IMR-90 (cell line): ENCODE results near the gene DDX24. TPM values are rescaled to one million over a fixed set of nuclear protein-coding genes. Genes with fewer than 3 reads are reported as not detected.

Source experiments
- ATAC-seq: fragments of 200-7000 bp; cut with Tn5 transposase; 2 replicates; pipeline ENCODE4 v1.9.1; 2020; ENCODE audit warnings: low read depth, mild to moderate bottlenecking, moderate library complexity
- BruUV-seq: library from RNA; stranded (reverse); fragments of 400-500 nt; replicated peaks from 2 replicates; lab custom pipeline; 2021; lab: Mats Ljungman, UMichigan
- CTCF ChIA-PET: fragments of 300-600 bp; formaldehyde crosslinking; extraction: SDS; loops from one replicate; lab custom pipeline; 2021; ENCODE audit warnings: antibody characterized with exemption; lab: Yijun Ruan, JAX
- POLR2A ChIA-PET: fragments of 300-600 bp; sonication (Branson Sonifier 250); formaldehyde crosslinking; loops from one replicate; lab custom pipeline; 2022; ENCODE audit warnings: antibody characterized with exemption; ENCODE audit not compliant: unreplicated experiment; lab: Charles Lee
- DNase-seq: peaks from one replicate; pipeline ENCODE4 v3.0.0; 2013
- H2AFZ ChIP-seq: replicated peaks from 2 replicates; pipeline ENCODE3; 2013; ENCODE audit warnings: low read length, mild to moderate bottlenecking; ENCODE audit not compliant: poor library complexity
- H2AK5ac ChIP-seq: 2 replicates; pipeline ENCODE4 v1.6.1; 2013; ENCODE audit warnings: low read depth, low read length, inconsistent platforms
- H2AK9ac ChIP-seq: replicated peaks from 2 replicates; pipeline ENCODE3; 2013; ENCODE audit warnings: mild to moderate bottlenecking, low read depth, low read length, moderate library complexity; ENCODE audit not compliant: poor library complexity
- H2BK120ac ChIP-seq: 2 replicates; pipeline ENCODE4 v1.6.1; 2013; ENCODE audit warnings: low read depth, low read length, inconsistent platforms
- H2BK15ac ChIP-seq: 3 replicates; pipeline ENCODE4 v1.6.1; 2013; ENCODE audit warnings: low read depth, low read length, inconsistent platforms
- H2BK20ac ChIP-seq: 2 replicates; pipeline ENCODE4 v1.6.1; 2013; ENCODE audit warnings: low read depth, mild to moderate bottlenecking, inconsistent platforms, low read length, moderate library complexity
- H2BK5ac ChIP-seq: 2 replicates; pipeline ENCODE4 v1.6.1; 2013; ENCODE audit warnings: mild to moderate bottlenecking, low read depth, low read length, inconsistent platforms; ENCODE audit not compliant: poor library complexity, severe bottlenecking
- H3K14ac ChIP-seq: replicated peaks from 2 replicates; pipeline ENCODE4 v1.6.1; 2013; ENCODE audit warnings: low read depth, low read length, inconsistent platforms
- H3K18ac ChIP-seq: 2 replicates; pipeline ENCODE4 v1.6.1; 2013; ENCODE audit warnings: low read depth, low read length, control low read depth
- H3K23ac ChIP-seq: 2 replicates; pipeline ENCODE4 v1.6.1; 2013; ENCODE audit warnings: low read depth, low read length, inconsistent platforms
- H3K27ac ChIP-seq: 2 replicates; pipeline ENCODE4 v1.5.1; 2013; ENCODE audit warnings: mild to moderate bottlenecking, control low read depth, low read length; ENCODE audit not compliant: insufficient read depth
- H3K27me3 ChIP-seq: 2 replicates; pipeline ENCODE4 v1.6.1; 2013; ENCODE audit warnings: low read length; ENCODE audit not compliant: control insufficient read depth, insufficient read depth
- H3K36me3 ChIP-seq: 2 replicates; pipeline ENCODE4 v1.6.1; 2013; ENCODE audit warnings: low read length, mixed read lengths; ENCODE audit not compliant: control insufficient read depth, insufficient read depth
- H3K4ac ChIP-seq: 2 replicates; pipeline ENCODE4 v1.6.1; 2013; ENCODE audit warnings: low read depth, low read length, inconsistent platforms
- H3K4me1 ChIP-seq: 2 replicates; pipeline ENCODE4 v1.6.1; 2013; ENCODE audit warnings: low read length, mixed read lengths; ENCODE audit not compliant: control insufficient read depth, insufficient read depth
- H3K4me2 ChIP-seq: 2 replicates; pipeline ENCODE4 v1.6.1; 2013; ENCODE audit warnings: low read depth, mild to moderate bottlenecking, control low read depth, low read length, moderate library complexity
- H3K4me3 ChIP-seq: 2 replicates; pipeline ENCODE4 v1.5.1; 2013; ENCODE audit warnings: low read depth, mild to moderate bottlenecking, control low read depth, low read length, moderate library complexity; ENCODE audit not compliant: insufficient read depth
- H3K56ac ChIP-seq: 2 replicates; pipeline ENCODE4 v1.6.1; 2013; ENCODE audit warnings: low read length, inconsistent platforms; ENCODE audit not compliant: insufficient read depth; ENCODE audit errors: extremely low read depth
- H3K79me1 ChIP-seq, 2 experiments: 2 replicates each; pipeline ENCODE4 v1.6.1; 2013; ENCODE audit warnings: low read length in 2 of 2, inconsistent platforms in 1 of 2, low read depth in 1 of 2
- H3K9ac ChIP-seq: 2 replicates; pipeline ENCODE4 v1.6.1; 2013; ENCODE audit warnings: low read depth, low read length, control low read depth
- H3K9me1 ChIP-seq: 2 replicates; pipeline ENCODE4 v1.6.1; 2013; ENCODE audit warnings: low read length, inconsistent platforms; ENCODE audit not compliant: insufficient read depth
- H3K9me3 ChIP-seq: 2 replicates; pipeline ENCODE4 v1.6.1; 2013; ENCODE audit warnings: low read length; ENCODE audit not compliant: control insufficient read depth, insufficient read depth
- H4K20me1 ChIP-seq: 2 replicates; pipeline ENCODE4 v1.6.1; 2013; ENCODE audit warnings: low read length, inconsistent platforms; ENCODE audit not compliant: insufficient read depth
- H4K5ac ChIP-seq: 2 replicates; pipeline ENCODE4 v1.6.1; 2013; ENCODE audit warnings: mild to moderate bottlenecking, low read depth, low read length, control low read depth
- H4K8ac ChIP-seq, 2 experiments: 2 replicates each; pipeline ENCODE4 v1.6.1; 2013; ENCODE audit warnings: low read depth in 2 of 2, low read length in 2 of 2, control low read depth in 1 of 2, inconsistent platforms in 1 of 2
- H4K91ac ChIP-seq: 2 replicates; pipeline ENCODE4 v1.6.1; 2013; ENCODE audit warnings: low read depth, low read length, inconsistent platforms; ENCODE audit not compliant: insufficient read depth
- BHLHE40 ChIP-seq: fragments of 150-350 bp; IDR thresholded peaks from 2 replicates; pipeline ENCODE4 v1.6.1; 2016; ENCODE audit warnings: mild to moderate bottlenecking, low read depth, low read length
- CTCF ChIP-seq: conservative IDR thresholded peaks from 2 replicates; pipeline ENCODE4 v1.5.1; 2012; ENCODE audit warnings: mild to moderate bottlenecking, low read depth, low read length, improper control_type of control experiment
- FOS ChIP-seq: fragments of 150-350 bp; IDR thresholded peaks from 2 replicates; pipeline ENCODE4 v1.6.1; 2016; ENCODE audit warnings: low read depth, low read length
- MAFK ChIP-seq: IDR thresholded peaks from 2 replicates; pipeline ENCODE4 v1.6.1; 2012; ENCODE audit warnings: low read depth, low read length, improper control_type of control experiment
- MAZ ChIP-seq: IDR thresholded peaks from 2 replicates; pipeline ENCODE4 v1.6.1; 2012; ENCODE audit warnings: low read depth, mild to moderate bottlenecking, low read length, improper control_type of control experiment, moderate library complexity, borderline replicate concordance
- NFE2L2 ChIP-seq: fragments of 150-350 bp; IDR thresholded peaks from 2 replicates; pipeline ENCODE4 v1.6.1; 2016; ENCODE audit warnings: low read depth, mild to moderate bottlenecking, low read length
- POLR2A ChIP-seq: IDR thresholded peaks from 2 replicates; pipeline ENCODE4 v1.6.1; 2012; ENCODE audit warnings: mild to moderate bottlenecking, low read depth, low read length
- RAD21 ChIP-seq: IDR thresholded peaks from 2 replicates; pipeline ENCODE4 v1.6.1; 2012; ENCODE audit warnings: low read length, improper control_type of control experiment
- RFX5 ChIP-seq: IDR thresholded peaks from 2 replicates; pipeline ENCODE4 v1.8.0; 2012; ENCODE audit warnings: low read depth, mild to moderate bottlenecking, low read length, moderate library complexity
- USF2 ChIP-seq: fragments of 150-350 bp; IDR thresholded peaks from 2 replicates; pipeline ENCODE4 v1.6.1; 2017; ENCODE audit warnings: mild to moderate bottlenecking, antibody characterized with exemption, low read length, low read depth
- whole genome bisulfite sequencing, 2 experiments: methylation state at CpG; one replicate each; pipeline versions ENCODE4 v1.1.5 to v1.1.7; 2013; ENCODE audit warnings: missing lambda C conversion rate in 2 of 2; ENCODE audit not compliant: insufficient read length in 1 of 2; ENCODE audit errors: extremely low coverage in 2 of 2; 5-methylcytosine and 5-hydroxymethylcytosine counted together
- dilution Hi-C: fragments of 300-500 bp; cut with HindIII; formaldehyde crosslinking; loops from one replicate; pipeline ENCODE4 v1.14.3; 2018; ENCODE audit warnings: low sequenced_read_pairs; ENCODE audit not compliant: unreplicated experiment
- in situ Hi-C: fragments of 300-500 bp; cut with MboI; formaldehyde crosslinking; loops from 3 replicates; pipeline ENCODE4 v1.14.3; 2019; ENCODE audit warnings: low sequenced_read_pairs, inconsistent platforms, mixed read lengths
- intact Hi-C: fragments of 100-400 bp; cut with micrococcal nuclease; formaldehyde crosslinking; loops from 2 replicates; pipeline ENCODE4 v1.10.0; 2022
- polyA plus RNA-seq, 3 experiments: library from polyadenylated mRNA; depleted of rRNA; stranded (reverse); fragments of >200 nt; gene quantifications; 2 replicates each; pipeline ENCODE4 v1.2.3, GENCODE V29; 2012; ENCODE audit warnings: low replicate concordance in 1 of 3
- total RNA-seq: library from RNA; depleted of rRNA; stranded (reverse); fragments of >200 nt; gene quantifications from 2 replicates; pipeline ENCODE4 v1.2.3, GENCODE V29; 2012

DDX24 gene
- total and polyA plus RNA-seq, 2 of the 4 experiments (the other 2 are of a cell fraction): 134 to 155 TPM

- no peak overlapping the region for H3K27ac ChIP-seq
- no TSS peak for BruUV-seq
Measured at GRCh38 chr14:94027566-94028449, 53.2 kb downstream of the DDX24 start.

More at GRCh38 chr14:94027566-94028449, 53.2 kb downstream of the DDX24 start:
- Histone ChIP-seq H2AFZ (no peak overlapping the region), H3K9me1 (0 out of 2 replicates have a peak, but pooled peaks cover 5% of the 10 kb centered on the region), H2BK15ac (no peak overlapping the region), H4K8ac (no peak overlapping the region), H3K4me1 (no peaks in the 10 kb centered on the region; the same call in 1 of the 2 replicates), H2AK9ac (no peak overlapping the region), H3K14ac (no peak overlapping the region), H2BK120ac (no peak overlapping the region), H3K23ac (no peak overlapping the region), H3K4me2 (no peak overlapping the region), H3K4ac (no peak overlapping the region), H3K79me1 (0 out of 4 replicates have a peak, but pooled peaks cover 0 to 4% of the 10 kb centered on the region in 2 experiments), H3K27me3 (no peaks in the 10 kb centered on the region), H4K20me1 (no peaks in the 10 kb centered on the region), H3K36me3 (no peaks in the 10 kb centered on the region), H3K4me3 (no peak overlapping the region), H2BK5ac (no peak overlapping the region), H4K91ac (no peak overlapping the region), H2BK20ac (no peak overlapping the region), H2AK5ac (no peak overlapping the region), H4K5ac (no peak overlapping the region), H3K18ac (no peak overlapping the region), H3K9me3 (no peaks in the 10 kb centered on the region), H3K56ac (no peak overlapping the region), H3K9ac (no peak overlapping the region)
- ATAC-seq: no peak
- CTCF ChIA-PET: interaction anchor here (1.1 to 1.7 kb wide), 2 partner anchors 9 to 88 kb away, joined by 6 to 8 read pairs; no protein-coding TSS in a partner anchor
- in situ Hi-C loops: no loop called here
- TF ChIP-seq RFX5: no peak
- TF ChIP-seq MAZ: no peak
- no peak for TF ChIP-seq MAFK
- no peak for TF ChIP-seq BHLHE40
- TF ChIP-seq POLR2A: no peak
- no peak for TF ChIP-seq FOS
- TF ChIP-seq RAD21: no peak
- TF ChIP-seq USF2: no peak
- no peak for TF ChIP-seq CTCF
- TF ChIP-seq NFE2L2: no peak
- WGBS, 2 experiments: 100% methylated on average over 3 of the region's 14 CpGs; no CpG with 5 or more reads in 1 of the 2 experiments
- no peak for DNase-seq
- dilution Hi-C loops: no loop called here
- POLR2A ChIA-PET: no interaction called here
- intact Hi-C loops: no loop called here
